HepG2 (cell line): Measurements from ENCODE around the gene MOGAT3. TPM values are rescaled to one million over a fixed set of nuclear protein-coding genes. Genes with fewer than 3 reads are reported as not detected.

Source experiments
- ATF1 ChIP-seq: IDR thresholded peaks from 2 replicates; pipeline ENCODE4 v1.6.1; 2016; ENCODE audit warnings: mild to moderate bottlenecking, control low read depth
- KDM5B ChIP-seq: sonication (generic); formaldehyde crosslinking; IDR thresholded peaks from 2 replicates; pipeline ENCODE4 v1.4.0; 2020; ENCODE audit warnings: missing genetic modification reagents, mild to moderate bottlenecking, borderline replicate concordance
- MAFG ChIP-seq: sonication (generic); formaldehyde crosslinking; IDR thresholded peaks from 2 replicates; pipeline ENCODE4 v1.5.1; 2020; ENCODE audit warnings: mild to moderate bottlenecking, missing genetic modification reagents
- MTA1 ChIP-seq: sonication (generic); formaldehyde crosslinking; IDR thresholded peaks from 2 replicates; pipeline ENCODE4 v1.4.0; 2020; ENCODE audit warnings: missing genetic modification reagents, mild to moderate bottlenecking, borderline replicate concordance
- MYNN ChIP-seq: sonication (generic); formaldehyde crosslinking; IDR thresholded peaks from 2 replicates; pipeline ENCODE4 v1.4.0; 2020; ENCODE audit warnings: mild to moderate bottlenecking, low read depth, missing genetic modification reagents
- NFKBIZ ChIP-seq: IDR thresholded peaks from 2 replicates; pipeline ENCODE4 v1.6.1; 2018; ENCODE audit warnings: missing genetic modification reagents, missing compliant biosample characterization
- POLR2AphosphoS2 ChIP-seq: IDR thresholded peaks from 2 replicates; pipeline ENCODE4 v1.6.1; 2011; ENCODE audit warnings: low read depth, low read length, improper control_type of control experiment
- SMYD3 ChIP-seq: sonication (generic); formaldehyde crosslinking; IDR thresholded peaks from 2 replicates; pipeline ENCODE4 v1.8.1; 2023; ENCODE audit warnings: mild to moderate bottlenecking, missing genetic modification reagents
- TCF7L2 ChIP-seq: IDR thresholded peaks from 2 replicates; pipeline ENCODE4 v1.6.1; 2011; ENCODE audit warnings: mild to moderate bottlenecking, low read depth, low read length, moderate library complexity
- TRIM24 ChIP-seq: sonication (generic); formaldehyde crosslinking; IDR thresholded peaks from 2 replicates; pipeline ENCODE4 v1.8.0; 2022; ENCODE audit warnings: mild to moderate bottlenecking, missing genetic modification reagents
- TSC22D2 ChIP-seq: sonication (generic); formaldehyde crosslinking; IDR thresholded peaks from 2 replicates; pipeline ENCODE4 v1.5.1; 2020; ENCODE audit warnings: missing genetic modification reagents, mild to moderate bottlenecking, borderline replicate concordance
- ZFY ChIP-seq: sonication (generic); formaldehyde crosslinking; IDR thresholded peaks from 2 replicates; pipeline ENCODE4 v1.4.0; 2020; ENCODE audit warnings: missing genetic modification reagents
- ZNF335 ChIP-seq: sonication (generic); formaldehyde crosslinking; IDR thresholded peaks from 2 replicates; pipeline ENCODE4 v1.4.0; 2020; ENCODE audit warnings: missing genetic modification reagents
- ZNF343 ChIP-seq: sonication (generic); formaldehyde crosslinking; IDR thresholded peaks from 2 replicates; pipeline ENCODE4 v1.4.0; 2020; ENCODE audit warnings: mild to moderate bottlenecking, missing genetic modification reagents
- ZNF674 ChIP-seq: sonication (generic); formaldehyde crosslinking; IDR thresholded peaks from 2 replicates; pipeline ENCODE4 v1.5.0; 2020; ENCODE audit warnings: low read depth, mild to moderate bottlenecking, missing genetic modification reagents
- ZNF780A ChIP-seq: sonication (generic); formaldehyde crosslinking; IDR thresholded peaks from 2 replicates; pipeline ENCODE4 v1.8.0; 2022; ENCODE audit warnings: mild to moderate bottlenecking, missing genetic modification reagents, moderate library complexity
- ZNF879 ChIP-seq: sonication (generic); formaldehyde crosslinking; IDR thresholded peaks from 2 replicates; pipeline ENCODE4 v1.8.1; 2023; ENCODE audit warnings: missing genetic modification reagents
- polyA plus RNA-seq, 8 experiments: library from polyadenylated mRNA; depleted of rRNA in 3 of 8; stranded (reverse) in 7 of 8; unstranded in 1 of 8; fragments of >200 nt; fragmentation: Illumina TruSeq in 4 of 8; extraction: Trizol in 4 of 8; gene quantifications; 2 replicates each; pipeline versions ENCODE4 v1.2.1 to v1.2.3, GENCODE V29; 2011 to 2016; ENCODE audit warnings: low read depth in 4 of 8, missing spikeins in 1 of 8, mixed read lengths in 1 of 8; ENCODE audit not compliant: insufficient read depth in 1 of 8
- total RNA-seq, 5 experiments: library from RNA; depleted of rRNA; stranded (reverse); fragments of >200 nt; fragmentation: Illumina TruSeq; extraction: Trizol; gene quantifications; 2 replicates each; pipeline ENCODE4 v1.2.3, GENCODE V29; 2016; ENCODE audit warnings: low read depth in 1 of 5
- TF ChIP-seq, protein P1 (sequence below): sonication (generic); formaldehyde crosslinking; IDR thresholded peaks from one replicate; pipeline ENCODE4 v1.5.1; 2020; ENCODE audit warnings: mild to moderate bottlenecking, missing genetic modification reagents; ENCODE audit errors: not compliant biosample characterization
- TF ChIP-seq, protein P2 (sequence below): sonication (generic); formaldehyde crosslinking; IDR thresholded peaks from 2 replicates; pipeline ENCODE4 v1.9.0; 2021; ENCODE audit warnings: missing genetic modification reagents, borderline replicate concordance
- TF ChIP-seq, protein P3 (sequence below): sonication (generic); formaldehyde crosslinking; IDR thresholded peaks from 2 replicates; pipeline ENCODE4 v1.8.0; 2022; ENCODE audit warnings: mild to moderate bottlenecking, missing genetic modification reagents
- TF ChIP-seq, protein P4 (sequence below): sonication (generic); formaldehyde crosslinking; IDR thresholded peaks from 2 replicates; pipeline ENCODE4 v1.4.0; 2020; ENCODE audit warnings: missing genetic modification reagents

MOGAT3 gene
- total and polyA plus RNA-seq, 2 of the 13 experiments (the other 11 are each of a cell fraction or from before 2014, with no cell fraction given) = 22.5 to 30.5 TPM

DNA sequence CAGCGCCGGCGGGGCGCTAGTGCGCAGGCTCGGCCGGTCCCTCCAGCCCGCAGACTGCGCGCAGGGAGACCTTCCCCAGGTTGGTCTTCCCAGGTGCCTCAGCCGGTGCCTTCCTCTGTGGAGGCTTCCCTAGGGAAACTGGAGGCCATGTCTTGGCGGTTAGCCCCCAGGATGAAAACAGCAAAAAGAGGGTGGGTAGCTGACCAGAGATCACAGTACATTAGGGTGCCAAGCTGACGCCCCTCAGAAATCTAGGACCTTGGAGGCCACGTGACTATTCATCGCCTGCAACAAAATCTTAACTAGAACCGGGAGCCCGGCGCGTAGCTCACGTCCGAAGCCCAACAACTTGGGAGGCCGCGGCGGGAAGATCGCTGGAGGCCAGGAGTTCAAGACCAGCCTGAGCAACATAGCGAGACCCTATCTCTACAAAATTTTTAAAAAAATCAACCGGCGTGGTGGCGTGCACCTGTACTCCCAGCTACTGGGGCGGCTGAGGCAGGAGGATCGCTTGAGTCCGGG lies 44.4 kb upstream of the MOGAT3 start (continued):
- TF ChIP-seq, protein P1, sequence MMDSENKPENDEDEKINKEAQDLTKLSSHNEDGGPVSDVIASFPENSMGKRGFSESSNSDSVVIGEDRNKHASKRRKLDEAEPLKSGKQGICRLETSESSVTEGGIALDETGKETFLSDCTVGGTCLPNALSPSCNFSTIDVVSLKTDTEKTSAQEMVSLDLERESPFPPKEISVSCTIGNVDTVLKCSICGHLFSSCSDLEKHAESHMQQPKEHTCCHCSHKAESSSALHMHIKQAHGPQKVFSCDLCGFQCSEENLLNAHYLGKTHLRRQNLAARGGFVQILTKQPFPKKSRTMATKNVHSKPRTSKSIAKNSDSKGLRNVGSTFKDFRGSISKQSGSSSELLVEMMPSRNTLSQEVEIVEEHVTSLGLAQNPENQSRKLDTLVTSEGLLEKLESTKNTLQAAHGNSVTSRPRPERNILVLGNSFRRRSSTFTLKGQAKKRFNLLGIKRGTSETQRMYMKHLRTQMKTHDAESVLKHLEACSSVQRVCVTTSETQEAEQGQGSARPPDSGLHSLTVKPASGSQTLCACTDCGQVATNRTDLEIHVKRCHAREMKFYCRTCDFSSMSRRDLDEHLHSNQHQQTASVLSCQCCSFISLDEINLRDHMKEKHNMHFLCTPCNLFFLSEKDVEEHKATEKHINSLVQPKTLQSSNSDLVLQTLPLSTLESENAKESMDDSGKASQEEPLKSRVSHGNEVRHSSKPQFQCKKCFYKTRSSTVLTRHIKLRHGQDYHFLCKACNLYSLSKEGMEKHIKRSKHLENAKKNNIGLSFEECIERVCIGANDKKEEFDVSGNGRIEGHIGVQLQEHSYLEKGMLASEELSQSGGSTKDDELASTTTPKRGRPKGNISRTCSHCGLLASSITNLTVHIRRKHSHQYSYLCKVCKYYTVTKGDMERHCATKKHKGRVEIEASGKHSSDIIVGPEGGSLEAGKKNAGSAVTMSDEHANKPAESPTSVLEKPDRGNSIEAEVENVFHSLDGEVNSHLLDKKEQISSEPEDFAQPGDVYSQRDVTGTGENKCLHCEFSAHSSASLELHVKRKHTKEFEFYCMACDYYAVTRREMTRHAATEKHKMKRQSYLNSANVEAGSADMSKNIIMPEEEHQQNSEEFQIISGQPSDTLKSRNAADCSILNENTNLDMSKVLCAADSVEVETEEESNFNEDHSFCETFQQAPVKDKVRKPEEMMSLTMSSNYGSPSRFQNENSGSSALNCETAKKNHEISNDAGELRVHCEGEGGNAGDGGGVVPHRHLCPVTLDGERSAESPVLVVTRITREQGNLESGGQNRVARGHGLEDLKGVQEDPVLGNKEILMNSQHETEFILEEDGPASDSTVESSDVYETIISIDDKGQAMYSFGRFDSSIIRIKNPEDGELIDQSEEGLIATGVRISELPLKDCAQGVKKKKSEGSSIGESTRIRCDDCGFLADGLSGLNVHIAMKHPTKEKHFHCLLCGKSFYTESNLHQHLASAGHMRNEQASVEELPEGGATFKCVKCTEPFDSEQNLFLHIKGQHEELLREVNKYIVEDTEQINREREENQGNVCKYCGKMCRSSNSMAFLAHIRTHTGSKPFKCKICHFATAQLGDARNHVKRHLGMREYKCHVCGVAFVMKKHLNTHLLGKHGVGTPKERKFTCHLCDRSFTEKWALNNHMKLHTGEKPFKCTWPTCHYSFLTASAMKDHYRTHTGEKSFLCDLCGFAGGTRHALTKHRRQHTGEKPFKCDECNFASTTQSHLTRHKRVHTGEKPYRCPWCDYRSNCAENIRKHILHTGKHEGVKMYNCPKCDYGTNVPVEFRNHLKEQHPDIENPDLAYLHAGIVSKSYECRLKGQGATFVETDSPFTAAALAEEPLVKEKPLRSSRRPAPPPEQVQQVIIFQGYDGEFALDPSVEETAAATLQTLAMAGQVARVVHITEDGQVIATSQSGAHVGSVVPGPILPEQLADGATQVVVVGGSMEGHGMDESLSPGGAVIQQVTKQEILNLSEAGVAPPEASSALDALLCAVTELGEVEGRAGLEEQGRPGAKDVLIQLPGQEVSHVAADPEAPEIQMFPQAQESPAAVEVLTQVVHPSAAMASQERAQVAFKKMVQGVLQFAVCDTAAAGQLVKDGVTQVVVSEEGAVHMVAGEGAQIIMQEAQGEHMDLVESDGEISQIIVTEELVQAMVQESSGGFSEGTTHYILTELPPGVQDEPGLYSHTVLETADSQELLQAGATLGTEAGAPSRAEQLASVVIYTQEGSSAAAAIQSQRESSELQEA (CRISPR knock-in tag) = no peak
- TF ChIP-seq POLR2AphosphoS2 (no peak), MTA1 (no peak), NFKBIZ (CRISPR knock-in tag) (no peak), ZFY (no peak), SMYD3 (CRISPR knock-in tag) (no peak), TSC22D2 (CRISPR knock-in tag) (no peak), ZNF335 (CRISPR knock-in tag) (no peak), TRIM24 (no peak), ZNF674 (CRISPR knock-in tag) (no peak), ATF1 (no peak), ZNF879 (CRISPR knock-in tag) (0 out of 2 replicates have a peak, but pooled peaks have one; percentile 39), MAFG (CRISPR knock-in tag) (no peak), ZNF780A (CRISPR knock-in tag) (no peak), MYNN (CRISPR knock-in tag) (no peak), KDM5B (no peak), ZNF343 (CRISPR knock-in tag) (no peak), TCF7L2 (no peak)
- TF ChIP-seq, protein P2, sequence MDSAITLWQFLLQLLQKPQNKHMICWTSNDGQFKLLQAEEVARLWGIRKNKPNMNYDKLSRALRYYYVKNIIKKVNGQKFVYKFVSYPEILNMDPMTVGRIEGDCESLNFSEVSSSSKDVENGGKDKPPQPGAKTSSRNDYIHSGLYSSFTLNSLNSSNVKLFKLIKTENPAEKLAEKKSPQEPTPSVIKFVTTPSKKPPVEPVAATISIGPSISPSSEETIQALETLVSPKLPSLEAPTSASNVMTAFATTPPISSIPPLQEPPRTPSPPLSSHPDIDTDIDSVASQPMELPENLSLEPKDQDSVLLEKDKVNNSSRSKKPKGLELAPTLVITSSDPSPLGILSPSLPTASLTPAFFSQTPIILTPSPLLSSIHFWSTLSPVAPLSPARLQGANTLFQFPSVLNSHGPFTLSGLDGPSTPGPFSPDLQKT = no peak
- TF ChIP-seq, protein P3, sequence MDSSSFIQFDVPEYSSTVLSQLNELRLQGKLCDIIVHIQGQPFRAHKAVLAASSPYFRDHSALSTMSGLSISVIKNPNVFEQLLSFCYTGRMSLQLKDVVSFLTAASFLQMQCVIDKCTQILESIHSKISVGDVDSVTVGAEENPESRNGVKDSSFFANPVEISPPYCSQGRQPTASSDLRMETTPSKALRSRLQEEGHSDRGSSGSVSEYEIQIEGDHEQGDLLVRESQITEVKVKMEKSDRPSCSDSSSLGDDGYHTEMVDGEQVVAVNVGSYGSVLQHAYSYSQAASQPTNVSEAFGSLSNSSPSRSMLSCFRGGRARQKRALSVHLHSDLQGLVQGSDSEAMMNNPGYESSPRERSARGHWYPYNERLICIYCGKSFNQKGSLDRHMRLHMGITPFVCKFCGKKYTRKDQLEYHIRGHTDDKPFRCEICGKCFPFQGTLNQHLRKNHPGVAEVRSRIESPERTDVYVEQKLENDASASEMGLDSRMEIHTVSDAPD (CRISPR knock-in tag) = no peak
- TF ChIP-seq, protein P4, sequence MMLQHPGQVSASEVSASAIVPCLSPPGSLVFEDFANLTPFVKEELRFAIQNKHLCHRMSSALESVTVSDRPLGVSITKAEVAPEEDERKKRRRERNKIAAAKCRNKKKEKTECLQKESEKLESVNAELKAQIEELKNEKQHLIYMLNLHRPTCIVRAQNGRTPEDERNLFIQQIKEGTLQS (CRISPR knock-in tag) = no peak
